H1 (cell line): ENCODE measurements around the gene ZC3H12C. TPM values are rescaled to one million over a fixed set of nuclear protein-coding genes. Genes with fewer than 3 reads are reported as not detected.

Experiments
- CTCF ChIA-PET: fragments of 300-600 bp; sonication (Branson Sonifier 250); formaldehyde crosslinking; loops from one replicate; lab custom pipeline; 2021; ENCODE audit not compliant: partially characterized antibody; lab: Charles Lee
- POLR2A ChIA-PET: fragments of 300-600 bp; sonication (Branson Sonifier 250); formaldehyde crosslinking; loops from one replicate; lab custom pipeline; 2021; ENCODE audit warnings: inconsistent platforms; ENCODE audit not compliant: partially characterized antibody; lab: Charles Lee
- DNase-seq, 2 experiments: peaks; one replicate each; pipeline versions ENCODE4 v3.0.0 to v3.0.0-alpha.2; 2010 to 2022; ENCODE audit warnings: low spot score in 2 of 2, low read depth in 1 of 2, mixed read lengths in 1 of 2
- FAIRE-seq: peaks from 2 replicates; lab custom pipeline; 2011; peaks lifted over from hg19 to GRCh38; lab: Jason Lieb, UNC
- H2AFZ ChIP-seq: 2 replicates; pipeline ENCODE4 v1.8.1; 2012; ENCODE audit warnings: low read length, inconsistent platforms
- H2AK5ac ChIP-seq: 2 replicates; pipeline ENCODE4 v1.6.1; 2013; ENCODE audit warnings: low read depth, low read length
- H2BK120ac ChIP-seq: replicated peaks from 2 replicates; pipeline ENCODE3; 2013; ENCODE audit warnings: low read depth, low read length, inconsistent platforms
- H2BK12ac ChIP-seq: 2 replicates; pipeline ENCODE4 v1.6.1; 2013; ENCODE audit warnings: low read depth, low read length
- H2BK15ac ChIP-seq: 2 replicates; pipeline ENCODE4 v1.6.1; 2013; ENCODE audit warnings: low read length
- H2BK20ac ChIP-seq: 2 replicates; pipeline ENCODE4 v1.6.1; 2013; ENCODE audit warnings: low read length
- H2BK5ac ChIP-seq: 2 replicates; pipeline ENCODE4 v1.6.1; 2013; ENCODE audit warnings: low read depth, low read length
- H3K14ac ChIP-seq: 2 replicates; pipeline ENCODE4 v1.6.1; 2013; ENCODE audit warnings: inconsistent platforms; ENCODE audit not compliant: insufficient read length
- H3K18ac ChIP-seq: 2 replicates; pipeline ENCODE4 v1.6.1; 2013; ENCODE audit warnings: low read length; ENCODE audit errors: extremely low read depth
- H3K23ac ChIP-seq: 2 replicates; pipeline ENCODE4 v1.6.1; 2013; ENCODE audit warnings: inconsistent platforms; ENCODE audit not compliant: insufficient read length
- H3K23me2 ChIP-seq: 2 replicates; pipeline ENCODE4 v1.6.1; 2013; ENCODE audit warnings: low read depth, low read length
- H3K27ac ChIP-seq: 2 replicates; pipeline ENCODE4 v1.6.1; 2011; ENCODE audit warnings: low read depth, low read length, inconsistent platforms
- H3K27me3 ChIP-seq, 4 experiments: replicated peaks in 1 of 4; 1 replicate in 1 of 4; 2 replicates in 3 of 4; pipeline versions ENCODE4 v1.6.1 to v1.8.1; 2011 to 2013; ENCODE audit warnings: low read length in 3 of 4, mild to moderate bottlenecking in 3 of 4, inconsistent platforms in 2 of 4, mixed read lengths in 2 of 4, moderate library complexity in 1 of 4; ENCODE audit not compliant: control insufficient read depth in 3 of 4, insufficient read depth in 3 of 4; ENCODE audit errors: extremely low read depth in 1 of 4
- H3K36me3 ChIP-seq, 4 experiments: 2 replicates each; pipeline versions ENCODE4 v1.6.1 to v1.8.1; 2011 to 2013; ENCODE audit warnings: mild to moderate bottlenecking in 4 of 4, low read length in 3 of 4, moderate library complexity in 2 of 4, control low read depth in 1 of 4, inconsistent platforms in 1 of 4; ENCODE audit not compliant: insufficient read depth in 4 of 4, control insufficient read depth in 2 of 4
- H3K4ac ChIP-seq: replicated peaks from 2 replicates; pipeline ENCODE3; 2013; ENCODE audit warnings: low read length, low read depth, mixed read lengths, inconsistent platforms; ENCODE audit not compliant: insufficient read length
- H3K4me1 ChIP-seq, 4 experiments: replicated peaks in 1 of 4; 1 replicate in 1 of 4; 2 replicates in 3 of 4; pipeline versions ENCODE4 v1.6.1 to v1.8.1; 2011 to 2013; ENCODE audit warnings: low read length in 3 of 4, inconsistent platforms in 2 of 4, mixed read lengths in 1 of 4; ENCODE audit not compliant: insufficient read depth in 4 of 4, control insufficient read depth in 3 of 4
- H3K4me2 ChIP-seq, 2 experiments: 2 replicates each; pipeline versions ENCODE4 v1.6.1 to v1.8.1; 2011 to 2013; ENCODE audit warnings: low read depth in 2 of 2, low read length in 2 of 2, control low read depth in 1 of 2, inconsistent platforms in 1 of 2, mild to moderate bottlenecking in 1 of 2; ENCODE audit not compliant: insufficient read depth in 1 of 2
- H3K4me3 ChIP-seq, 4 experiments: fragments of 200-600, 300-600 bp in 1 of 4; sonication (generic), shearing (Covaris generic), sonication (Bioruptor Twin) in 1 of 4; 2 replicates each; pipeline versions ENCODE4 v1.5.1 to v1.8.1; 2011 to 2016; ENCODE audit warnings: low read length in 4 of 4, low read depth in 3 of 4, control low read depth in 2 of 4, inconsistent platforms in 2 of 4, mild to moderate bottlenecking in 2 of 4, mixed read lengths in 1 of 4, moderate library complexity in 1 of 4; ENCODE audit not compliant: insufficient read depth in 2 of 4; ENCODE audit errors: extremely low read depth in 1 of 4
- H3K56ac ChIP-seq: replicated peaks from 2 replicates; pipeline ENCODE3; 2013; ENCODE audit warnings: low read depth, mild to moderate bottlenecking, mixed read lengths, low read length, inconsistent platforms; ENCODE audit not compliant: insufficient read length
- H3K79me1 ChIP-seq: 2 replicates; pipeline ENCODE4 v1.6.1; 2013; ENCODE audit warnings: low read depth, low read length, control low read depth
- H3K79me2 ChIP-seq, 2 experiments: 2 replicates each; pipeline versions ENCODE4 v1.6.1 to v1.8.1; 2012 to 2013; ENCODE audit warnings: low read length in 2 of 2, mild to moderate bottlenecking in 2 of 2, inconsistent platforms in 1 of 2; ENCODE audit not compliant: insufficient read depth in 2 of 2, control insufficient read depth in 1 of 2
- H3K9ac ChIP-seq, 4 experiments: replicated peaks in 1 of 4; 1 replicate in 1 of 4; 2 replicates in 3 of 4; pipeline versions ENCODE4 v1.6.1 to v1.8.1; 2011 to 2013; ENCODE audit warnings: low read depth in 3 of 4, low read length in 3 of 4, control low read depth in 2 of 4, mild to moderate bottlenecking in 2 of 4, moderate library complexity in 2 of 4, inconsistent platforms in 1 of 4; ENCODE audit errors: extremely low read depth in 1 of 4
- H3K9me3 ChIP-seq, 2 experiments: 2 replicates each; pipeline versions ENCODE4 v1.6.1 to v1.8.1; 2012 to 2013; ENCODE audit warnings: mild to moderate bottlenecking in 2 of 2, moderate library complexity in 2 of 2, control low read depth in 1 of 2, inconsistent platforms in 1 of 2, low read depth in 1 of 2, low read length in 1 of 2, mixed read lengths in 1 of 2; ENCODE audit not compliant: insufficient read depth in 2 of 2
- H4K20me1 ChIP-seq, 2 experiments: replicated peaks in 1 of 2; 2 replicates each; pipeline versions ENCODE3 to v1.8.1; 2011 to 2013; ENCODE audit warnings: inconsistent platforms in 2 of 2, low read length in 2 of 2, mild to moderate bottlenecking in 1 of 2; ENCODE audit not compliant: insufficient read depth in 2 of 2, control insufficient read depth in 1 of 2
- H4K5ac ChIP-seq: 2 replicates; pipeline ENCODE4 v1.6.1; 2013; ENCODE audit warnings: low read length, low read depth, mixed read lengths, inconsistent platforms; ENCODE audit not compliant: insufficient read length
- H4K8ac ChIP-seq: 2 replicates; pipeline ENCODE4 v1.8.0; 2013; ENCODE audit warnings: mild to moderate bottlenecking, moderate library complexity, low read length, inconsistent platforms; ENCODE audit not compliant: insufficient read depth; ENCODE audit errors: extremely low read depth
- H4K91ac ChIP-seq: replicated peaks from 2 replicates; pipeline ENCODE3; 2013; ENCODE audit warnings: low read length, mixed read lengths, inconsistent platforms; ENCODE audit not compliant: insufficient read length
- ASH2L ChIP-seq: fragments of 200-600, 300-600 bp; sonication (generic); IDR thresholded peaks from one replicate; pipeline ENCODE4 v1.7.1; 2017; ENCODE audit warnings: low read length
- ATF3 ChIP-seq: IDR thresholded peaks from 2 replicates; pipeline ENCODE4 v1.6.1; 2011; ENCODE audit warnings: low read depth, mild to moderate bottlenecking, low read length; ENCODE audit not compliant: insufficient read depth
- WGBS, 2 experiments: shearing (Covaris generic) in 1 of 2; methylation state at CpG; one replicate each; pipeline versions ENCODE4 v1.1.6 to v1.1.7; 2013 to 2015; ENCODE audit warnings: low lambda C conversion rate in 2 of 2, mixed read lengths in 2 of 2, inconsistent platforms in 1 of 2, low coverage in 1 of 2, missing lambda C conversion rate in 1 of 2; ENCODE audit not compliant: insufficient replicate concordance in 2 of 2, insufficient coverage in 1 of 2, insufficient read length in 1 of 2; ENCODE audit errors: extremely low coverage in 1 of 2, missing lambda C conversion rate in 1 of 2; 5-methylcytosine and 5-hydroxymethylcytosine counted together
- polyA plus RNA-seq, 7 experiments: library from polyadenylated mRNA; depleted of rRNA in 3 of 7; stranded (reverse) in 5 of 7; unstranded in 2 of 7; fragments of >200 nt in 5 of 7; fragments of 200-250 nt in 2 of 7; gene quantifications; 1 replicate in 5 of 7; 2 replicates in 1 of 7; 4 replicates in 1 of 7; pipeline versions ENCODE4 v1.2.1 to v1.2.3, GENCODE V29; 2011 to 2013; ENCODE audit warnings: missing spikeins in 2 of 7, mixed read lengths in 2 of 7
- total RNA-seq: library from RNA; stranded (reverse); fragmentation: NEBNext Ultra II Directional; extraction: Animal tissue kit (Norgen Biotek cat#: 25700); gene quantifications from 2 replicates; pipeline ENCODE4 v1.2.1, GENCODE V29; 2021

Gene ZC3H12C
- total and polyA plus RNA-seq, 2 of the 8 experiments (the other 6 are each of a cell fraction or from before 2014, with no cell fraction given): 2.0 to 2.7 TPM

- H3K4me3 ChIP-seq: no peak overlapping the region
- TF ChIP-seq ATF3 (no peak), ASH2L (no peak)
- CTCF ChIA-PET: interaction anchor here (0.6 to 0.8 kb wide), 3 partner anchors 11 to 125 kb away, joined by 3 to 4 read pairs (median 4); no protein-coding TSS in a partner anchor
Measured at GRCh38 chr11:110079726-110080125, 13.5 kb upstream of the ZC3H12C start.

More at GRCh38 chr11:110079726-110080125, 13.5 kb upstream of the ZC3H12C start:
- Histone ChIP-seq H2BK12ac (no peak overlapping the region), H3K56ac (no peak overlapping the region), H3K27me3 (no peaks in the 10 kb centered on the region), H4K20me1 (no peaks in the 10 kb centered on the region), H3K9ac (no peak overlapping the region), H2AFZ (no peak overlapping the region), H4K8ac (no peak overlapping the region), H3K23me2 (no peaks in the 10 kb centered on the region), H2BK120ac (no peak overlapping the region), H2AK5ac (no peak overlapping the region), H2BK20ac (no peak overlapping the region), H3K9me3 (peaks cover 2 to 5% of the 10 kb centered on the region in 2 experiments; a peak in 3 of 4 replicates), H3K79me1 (no peaks in the 10 kb centered on the region), H3K4ac (no peak overlapping the region), H3K4me1 (peaks cover 3 to 10% (median 8%) of the 10 kb centered on the region in 4 experiments; a peak in 4 of 7 replicates), H3K14ac (no peak overlapping the region), H3K18ac (no peak overlapping the region), H2BK15ac (no peak overlapping the region), H4K5ac (no peak overlapping the region), H3K23ac (no peak overlapping the region), H3K79me2 (no peaks in the 10 kb centered on the region), H3K27ac (no peak overlapping the region), H3K36me3 (peaks cover 0 to 5% (median 0%) of the 10 kb centered on the region in 4 experiments; a peak in 2 of 8 replicates), H4K91ac (no peak overlapping the region), H2BK5ac (no peak overlapping the region), H3K4me2 (no peak overlapping the region)
- FAIRE-seq (no peak), DNase-seq (no peak)
- POLR2A ChIA-PET: no interaction called here
- WGBS, 2 experiments: 77% methylated on average over 3 of the region's 4 CpGs; no CpG with 5 or more reads in 1 of the 2 experiments
